ENCODE data around the gene BARX2. TPM values are rescaled to one million over a fixed set of nuclear protein-coding genes. Genes with fewer than 3 reads are reported as not detected.

The BARX2 gene
- total and polyA plus RNA-seq, 2 of the 4 experiments (the other 2 are of a cell fraction) = not detected

GRCh38 chr11:129391360-129391759 is 15.7 kb downstream of the BARX2 start:
- CTCF ChIA-PET = no interaction called here

More at GRCh38 chr11:129391360-129391759, 15.7 kb downstream of the BARX2 start:
- Histone ChIP-seq H3K9me1 (ENCODE audit: insufficient read depth, low read length) (no peaks in the 10 kb centered on the region), H4K5ac (ENCODE audit: low read depth, low read length) (no peak overlapping the region), H3K56ac (ENCODE audit: extremely low read depth, insufficient read depth, low read length) (no peak overlapping the region), H2AFZ (replicated peaks; ENCODE audit: low read length, poor library complexity) (no peak overlapping the region), H3K4me2 (ENCODE audit: low read depth, low read length) (no peak overlapping the region), H3K79me1 (ENCODE audit: low read depth in 1 of 2, low read length in 2 of 2) (no peaks in the 10 kb centered on the region), H3K18ac (ENCODE audit: low read depth, low read length) (no peak overlapping the region), H4K8ac (ENCODE audit: low read depth in 2 of 2, low read length in 2 of 2) (no peak overlapping the region), H4K20me1 (ENCODE audit: insufficient read depth, low read length) (no peaks in the 10 kb centered on the region), H2BK15ac (ENCODE audit: low read depth, low read length) (no peak overlapping the region), H3K4ac (ENCODE audit: low read depth, low read length) (no peak overlapping the region), H3K27me3 (ENCODE audit: control insufficient read depth, insufficient read depth, low read length) (peaks cover 2% of the 10 kb centered on the region; the same call in 1 of the 2 replicates), H2BK20ac (ENCODE audit: low read depth, low read length) (no peak overlapping the region), H2BK120ac (ENCODE audit: low read depth, low read length) (no peak overlapping the region), H2AK5ac (ENCODE audit: low read depth, low read length) (no peak overlapping the region), H2BK5ac (ENCODE audit: low read depth, low read length, poor library complexity, severe bottlenecking) (no peak overlapping the region), H2AK9ac (replicated peaks; ENCODE audit: low read depth, low read length, poor library complexity) (no peak overlapping the region), H3K23ac (ENCODE audit: low read depth, low read length) (no peak overlapping the region), H3K27ac (ENCODE audit: insufficient read depth, low read length) (no peak overlapping the region), H3K4me3 (ENCODE audit: insufficient read depth, low read depth, low read length) (no peak overlapping the region), H3K36me3 (ENCODE audit: control insufficient read depth, insufficient read depth, low read length) (no peaks in the 10 kb centered on the region), H3K14ac (replicated peaks; ENCODE audit: low read depth, low read length) (no peak overlapping the region), H3K9me3 (ENCODE audit: control insufficient read depth, insufficient read depth, low read length) (no peaks in the 10 kb centered on the region), H4K91ac (ENCODE audit: insufficient read depth, low read depth, low read length) (no peak overlapping the region), H3K4me1 (ENCODE audit: control insufficient read depth, insufficient read depth, low read length) (no peaks in the 10 kb centered on the region), H3K9ac (ENCODE audit: low read depth, low read length) (no peak overlapping the region)
- in situ Hi-C loops (cut with MboI; ENCODE audit: low sequenced_read_pairs) = no loop called here
- POLR2A ChIA-PET (ENCODE audit: unreplicated experiment) = no interaction called here
- no peak for ATAC-seq (ENCODE audit: low read depth)
- no peak for TF ChIP-seq MXI1 (IDR thresholded peaks at IDR 0.05; ENCODE audit: borderline replicate concordance, low read depth, low read length)
- no peak for TF ChIP-seq MAFK (IDR thresholded peaks at IDR 0.05; ENCODE audit: low read depth, low read length)
- no peak for TF ChIP-seq RCOR1 (IDR thresholded peaks at IDR 0.05; ENCODE audit: insufficient replicate concordance, low read length)
- TF ChIP-seq CTCF (conservative IDR thresholded peaks at IDR 0.05; ENCODE audit: low read depth, low read length) = no peak
- no peak for TF ChIP-seq MAZ (IDR thresholded peaks at IDR 0.05; ENCODE audit: borderline replicate concordance, low read depth, low read length)
- no peak for TF ChIP-seq NFE2L2 (IDR thresholded peaks at IDR 0.05; ENCODE audit: low read depth, low read length)
- no peak for TF ChIP-seq FOS (IDR thresholded peaks at IDR 0.05; ENCODE audit: low read depth, low read length)
- intact Hi-C loops (cut with micrococcal nuclease) = loop anchor here (10.0 kb wide), 1 partner anchor 293 kb away; no protein-coding TSS in a partner anchor
- DNase-seq = no peak
- dilution Hi-C loops (cut with HindIII; ENCODE audit: low sequenced_read_pairs, unreplicated experiment) = no loop called here
- no TSS peak for BruUV-seq (replicated peaks)
- no CpG with 5 or more reads among the region's 5 CpGs for WGBS, 2 experiments (ENCODE audit: extremely low coverage in 2 of 2, insufficient read length in 1 of 2)

All from IMR-90 (cell line).